ENCODE results near the gene ZNF467. TPM values are rescaled to one million over a fixed set of nuclear protein-coding genes. Genes with fewer than 3 reads are reported as not detected.

ZNF467 gene
- total and polyA plus RNA-seq, 2 of the 8 experiments (the other 6 are each of a cell fraction or from before 2014, with no cell fraction given): 0.50 to 0.51 TPM

DNA sequence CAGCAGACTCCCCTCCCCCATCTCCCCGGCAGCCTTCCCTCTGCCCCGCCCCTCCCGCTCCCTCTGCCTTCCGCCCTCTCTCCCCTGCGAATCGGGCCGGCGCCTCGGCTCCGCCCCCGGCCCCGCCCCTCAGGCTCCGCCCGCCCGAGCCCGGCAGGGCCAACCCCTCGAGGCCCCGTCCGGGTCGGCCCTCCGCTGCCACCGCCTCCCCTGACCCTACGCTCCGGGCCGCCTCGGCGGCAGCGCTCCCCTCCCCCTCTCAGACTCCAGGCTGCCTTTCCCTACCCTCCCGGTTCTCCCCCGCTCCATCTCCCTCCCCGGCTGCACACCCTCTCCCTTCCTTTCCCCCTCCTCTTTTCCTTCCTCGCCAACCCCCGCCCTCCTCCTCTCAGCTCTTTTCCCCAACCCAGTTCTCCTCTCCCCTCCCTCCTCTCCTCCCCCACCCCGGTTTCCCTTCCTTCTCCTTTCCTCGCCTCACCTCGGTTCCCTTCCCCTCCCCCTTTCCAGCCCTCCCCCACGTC is 1.6 kb downstream of the ZNF467 start (continued):
- TF ChIP-seq, protein P1, sequence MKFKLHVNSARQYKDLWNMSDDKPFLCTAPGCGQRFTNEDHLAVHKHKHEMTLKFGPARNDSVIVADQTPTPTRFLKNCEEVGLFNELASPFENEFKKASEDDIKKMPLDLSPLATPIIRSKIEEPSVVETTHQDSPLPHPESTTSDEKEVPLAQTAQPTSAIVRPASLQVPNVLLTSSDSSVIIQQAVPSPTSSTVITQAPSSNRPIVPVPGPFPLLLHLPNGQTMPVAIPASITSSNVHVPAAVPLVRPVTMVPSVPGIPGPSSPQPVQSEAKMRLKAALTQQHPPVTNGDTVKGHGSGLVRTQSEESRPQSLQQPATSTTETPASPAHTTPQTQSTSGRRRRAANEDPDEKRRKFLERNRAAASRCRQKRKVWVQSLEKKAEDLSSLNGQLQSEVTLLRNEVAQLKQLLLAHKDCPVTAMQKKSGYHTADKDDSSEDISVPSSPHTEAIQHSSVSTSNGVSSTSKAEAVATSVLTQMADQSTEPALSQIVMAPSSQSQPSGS (IDR thresholded peaks at IDR 0.05; ENCODE audit: low read length): no peak
- TF ChIP-seq PHF8 (conservative IDR thresholded peaks at IDR 0.05; ENCODE audit: low read depth, low read length) (no peak), POU5F1 (IDR thresholded peaks at IDR 0.05; ENCODE audit: low read depth, low read length) (no peak), SUZ12 (IDR thresholded peaks at IDR 0.05; ENCODE audit: low read length) (no peak), TCF12 (IDR thresholded peaks at IDR 0.05; ENCODE audit: low read depth, low read length) (no peak), HDAC6 (IDR thresholded peaks at IDR 0.05; ENCODE audit: low read depth, low read length) (no peak), JUND (IDR thresholded peaks at IDR 0.05; ENCODE audit: low read length) (no peak), SP1 (IDR thresholded peaks at IDR 0.05; ENCODE audit: low read depth, low read length) (peak; percentile 51; the same call in 1 of the 2 replicates), CHD1 (IDR thresholded peaks at IDR 0.05; ENCODE audit: low read depth, low read length) (no peak), CBX8 (IDR thresholded peaks at IDR 0.05; ENCODE audit: borderline replicate concordance, low read depth, low read length) (no peak), RBBP5 (IDR thresholded peaks at IDR 0.05; ENCODE audit: borderline replicate concordance, low read depth, low read length) (0 out of 2 replicates have a peak, but pooled peaks have one; percentile 19), GABPA (IDR thresholded peaks at IDR 0.05; ENCODE audit: borderline replicate concordance, insufficient read depth, low read length) (no peak), SIN3A (conservative IDR thresholded peaks at IDR 0.05 in 1 of 2, IDR thresholded peaks at IDR 0.05 in 1 of 2; ENCODE audit: low read depth in 1 of 2, low read length in 2 of 2) (peak in 1 of 2 experiments; percentile 66; a peak in 1 of 4 replicates), POLR2AphosphoS5 (IDR thresholded peaks at IDR 0.05; ENCODE audit: low read depth, low read length) (no peak), HDAC2 (IDR thresholded peaks at IDR 0.05; ENCODE audit: borderline replicate concordance in 1 of 2, low read depth in 2 of 2, low read length in 2 of 2) (no peak), RFX5 (IDR thresholded peaks at IDR 0.05; ENCODE audit: borderline replicate concordance, low read depth, low read length) (no peak), TEAD4 (IDR thresholded peaks at IDR 0.05; ENCODE audit: low read depth, low read length) (no peak), MAFK (IDR thresholded peaks at IDR 0.05; ENCODE audit: low read depth, low read length) (no peak), FOSL1 (IDR thresholded peaks at IDR 0.05; ENCODE audit: insufficient read depth, low read depth, low read length) (no peak), CTBP2 (IDR thresholded peaks at IDR 0.05; ENCODE audit: borderline replicate concordance, insufficient read depth, insufficient read length, low read length) (no peak)
- TF ChIP-seq, protein P2, sequence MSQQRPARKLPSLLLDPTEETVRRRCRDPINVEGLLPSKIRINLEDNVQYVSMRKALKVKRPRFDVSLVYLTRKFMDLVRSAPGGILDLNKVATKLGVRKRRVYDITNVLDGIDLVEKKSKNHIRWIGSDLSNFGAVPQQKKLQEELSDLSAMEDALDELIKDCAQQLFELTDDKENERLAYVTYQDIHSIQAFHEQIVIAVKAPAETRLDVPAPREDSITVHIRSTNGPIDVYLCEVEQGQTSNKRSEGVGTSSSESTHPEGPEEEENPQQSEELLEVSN (IDR thresholded peaks at IDR 0.05): no peak
- TF ChIP-seq, protein P3, sequence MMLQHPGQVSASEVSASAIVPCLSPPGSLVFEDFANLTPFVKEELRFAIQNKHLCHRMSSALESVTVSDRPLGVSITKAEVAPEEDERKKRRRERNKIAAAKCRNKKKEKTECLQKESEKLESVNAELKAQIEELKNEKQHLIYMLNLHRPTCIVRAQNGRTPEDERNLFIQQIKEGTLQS (IDR thresholded peaks at IDR 0.05; ENCODE audit: insufficient read depth, low read depth, low read length): no peak

Measured in H1 (cell line).